GM12874 (cell line): ENCODE measurements around the gene SLC37A4.

Source experiments
- CTCF ChIP-seq: IDR thresholded peaks from 2 replicates; pipeline ENCODE4 v1.5.1; 2011; ENCODE audit warnings: low read depth, mild to moderate bottlenecking, control low read depth, low read length, moderate library complexity; ENCODE audit not compliant: insufficient read depth

The SLC37A4 gene

GRCh38 chr11:119011476-119012053, 19.1 kb downstream of the SLC37A4 start:
- TF ChIP-seq CTCF, result no peak

GRCh38 chr11:119006656-119007055, 24.0 kb downstream of the SLC37A4 start:
- TF ChIP-seq CTCF, result no peak

GRCh38 chr11:119000906-119001305, 29.8 kb downstream of the SLC37A4 start:
- no peak for TF ChIP-seq CTCF

- TF ChIP-seq CTCF, result no peak
These were observed 31.9 kb downstream of the SLC37A4 start for GRCh38 chr11:118998822-118999221.

GRCh38 chr11:118998388-118998717, 32.3 kb downstream of the SLC37A4 start:
- TF ChIP-seq CTCF, result no peak

GRCh38 chr11:118997627-118998387, 32.9 kb downstream of the SLC37A4 start, which contains the start of gene CENATAC:
CENATAC (plus strand) TSS chr11:118998138; CDS start chr11:118998198, 60 bp downstream.
- no peak for TF ChIP-seq CTCF

GRCh38 chr11:118996926-118997626, 33.6 kb downstream of the SLC37A4 start:
- peak; percentile 53; the same call in 1 of the 2 replicates for TF ChIP-seq CTCF
